Measurements from ENCODE around the gene NDUFV2.

- TF ChIP-seq, protein P1, sequence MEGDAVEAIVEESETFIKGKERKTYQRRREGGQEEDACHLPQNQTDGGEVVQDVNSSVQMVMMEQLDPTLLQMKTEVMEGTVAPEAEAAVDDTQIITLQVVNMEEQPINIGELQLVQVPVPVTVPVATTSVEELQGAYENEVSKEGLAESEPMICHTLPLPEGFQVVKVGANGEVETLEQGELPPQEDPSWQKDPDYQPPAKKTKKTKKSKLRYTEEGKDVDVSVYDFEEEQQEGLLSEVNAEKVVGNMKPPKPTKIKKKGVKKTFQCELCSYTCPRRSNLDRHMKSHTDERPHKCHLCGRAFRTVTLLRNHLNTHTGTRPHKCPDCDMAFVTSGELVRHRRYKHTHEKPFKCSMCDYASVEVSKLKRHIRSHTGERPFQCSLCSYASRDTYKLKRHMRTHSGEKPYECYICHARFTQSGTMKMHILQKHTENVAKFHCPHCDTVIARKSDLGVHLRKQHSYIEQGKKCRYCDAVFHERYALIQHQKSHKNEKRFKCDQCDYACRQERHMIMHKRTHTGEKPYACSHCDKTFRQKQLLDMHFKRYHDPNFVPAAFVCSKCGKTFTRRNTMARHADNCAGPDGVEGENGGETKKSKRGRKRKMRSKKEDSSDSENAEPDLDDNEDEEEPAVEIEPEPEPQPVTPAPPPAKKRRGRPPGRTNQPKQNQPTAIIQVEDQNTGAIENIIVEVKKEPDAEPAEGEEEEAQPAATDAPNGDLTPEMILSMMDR (IDR thresholded peaks at IDR 0.05), result no peak
- TF ChIP-seq POLR2A (IDR thresholded peaks at IDR 0.05), result no peak
Observed at GRCh38 chr18:9181275-9181674, 78.8 kb downstream of the NDUFV2 start.

Data from Peyer's patch (tissue), 4 donors.